Activated CD8-positive, alpha-beta memory T cell treated with anti-CD3 and anti-CD28 coated beads for 48 hours (primary cell): ENCODE results near the gene FAAH.

Experiments used
- DNase-seq, 3 experiments: peaks; one replicate each; pipeline ENCODE4 v3.0.0-alpha.2; 2020; ENCODE audit warnings: low read depth in 2 of 3, low spot score in 2 of 3

FAAH gene

GRCh38 chr1:46421739-46422138 lies 27.6 kb downstream of the FAAH start:
- DNase-seq, result no peak

GRCh38 chr1:46422261-46422871 lies 28.2 kb downstream of the FAAH start:
- no peak for DNase-seq

GRCh38 chr1:46423574-46424240 lies 29.6 kb downstream of the FAAH start:
- DNase-seq, result no peak

GRCh38 chr1:46424730-46425129 lies 30.6 kb downstream of the FAAH start:
- no peak for DNase-seq

- DNase-seq, result no peak
These were observed 31.6 kb downstream of the FAAH start for GRCh38 chr1:46425726-46426125.

GRCh38 chr1:46427541-46427940 lies 33.4 kb downstream of the FAAH start:
- DNase-seq, result no peak

- DNase-seq, result no peak
These were observed 35.3 kb downstream of the FAAH start for GRCh38 chr1:46429436-46429835.

GRCh38 chr1:46431695-46432094 lies 37.6 kb downstream of the FAAH start:
- DNase-seq, result no peak

GRCh38 chr1:46432781-46433327 lies 38.7 kb downstream of the FAAH start:
- no peak for DNase-seq

- DNase-seq, result no peak
These were observed 40.2 kb downstream of the FAAH start for GRCh38 chr1:46434358-46434757.

- DNase-seq, result no peak
These were observed 42.7 kb downstream of the FAAH start for GRCh38 chr1:46436844-46437243.

GRCh38 chr1:46437723-46438122 lies 43.6 kb downstream of the FAAH start:
- no peak for DNase-seq

GRCh38 chr1:46438346-46438745 lies 44.2 kb downstream of the FAAH start:
- DNase-seq, result no peak

GRCh38 chr1:46440478-46440877 lies 46.4 kb downstream of the FAAH start:
- no peak for DNase-seq

- DNase-seq, result peak; percentile 46 to 76 (median 66)
These were observed 48.4 kb downstream of the FAAH start for GRCh38 chr1:46442317-46443161.

GRCh38 chr1:46444466-46444865 lies 50.3 kb downstream of the FAAH start:
- no peak for DNase-seq

- DNase-seq, result no peak
These were observed 51.7 kb downstream of the FAAH start for GRCh38 chr1:46445773-46446256.

GRCh38 chr1:46446646-46447498 lies 52.8 kb downstream of the FAAH start:
- DNase-seq, result peak; percentile 32 to 81 (median 75)

- no peak for DNase-seq
These were observed 53.5 kb downstream of the FAAH start for GRCh38 chr1:46447499-46448108.
